Measurements from ENCODE around the gene CACNA1B. TPM values are rescaled to one million over a fixed set of nuclear protein-coding genes. Genes with fewer than 3 reads are reported as not detected.

CACNA1B gene
- total RNA-seq, 1 donor from 2014 or later, result not detected

DNA sequence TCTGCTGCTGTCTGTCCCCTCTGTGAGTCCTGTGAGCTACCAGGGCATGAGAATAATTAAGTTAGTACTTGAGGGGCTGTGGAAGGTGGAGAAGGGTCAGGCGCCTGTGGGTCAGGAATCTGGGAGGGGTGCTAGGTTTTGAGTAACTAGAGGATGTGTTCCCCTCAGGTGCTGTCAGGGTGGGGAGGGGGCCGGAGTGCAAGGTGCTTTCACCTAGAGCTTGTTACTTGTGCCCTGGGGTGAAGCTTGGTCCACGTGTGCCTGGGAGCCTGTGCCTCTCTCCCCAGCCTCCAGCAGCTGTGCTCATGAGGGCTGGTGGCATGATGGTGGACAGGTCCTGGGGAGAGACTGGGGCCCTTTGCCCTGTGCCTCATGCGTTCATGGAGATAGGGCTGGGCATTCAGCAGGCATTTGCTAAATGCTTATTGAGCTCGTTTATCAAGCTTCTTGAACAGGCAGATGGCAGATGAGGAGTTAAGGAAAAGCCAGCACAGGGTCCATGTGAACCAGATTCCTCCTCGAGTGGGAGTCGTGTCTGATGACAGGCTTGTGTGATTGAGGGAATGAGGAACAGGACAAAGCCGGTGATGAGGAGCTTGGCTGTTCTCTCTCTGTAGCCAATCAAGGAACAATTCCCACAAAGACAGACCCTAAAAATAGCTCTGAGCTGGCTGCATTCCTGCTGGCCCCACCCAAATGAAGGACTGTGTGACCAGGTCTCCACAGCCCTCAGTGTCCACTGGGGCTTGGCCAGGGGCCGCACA lies 40.9 kb downstream of the CACNA1B start:
- intact Hi-C loops (cut with micrococcal nuclease), result no loop called here

DNA sequence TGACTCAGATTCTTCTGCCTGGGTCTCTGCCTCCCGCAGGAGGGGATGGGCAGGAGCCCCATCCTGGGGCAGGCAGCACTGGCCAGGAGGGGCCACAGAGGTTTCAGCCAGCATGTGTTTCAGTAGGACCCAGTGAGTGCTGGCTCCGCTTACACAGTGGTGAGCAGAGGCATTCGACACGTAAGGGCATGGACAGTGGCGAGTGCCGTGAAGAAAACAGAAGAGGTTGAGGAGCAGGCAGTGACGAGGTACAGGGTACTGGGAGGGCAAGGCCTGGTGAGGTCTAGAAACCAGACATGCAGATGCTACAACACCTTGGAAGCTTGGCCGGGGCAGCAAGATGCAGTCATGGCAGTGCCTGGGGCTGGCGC lies 41.5 kb downstream of the CACNA1B start:
- intact Hi-C loops (cut with micrococcal nuclease), result no loop called here

DNA sequence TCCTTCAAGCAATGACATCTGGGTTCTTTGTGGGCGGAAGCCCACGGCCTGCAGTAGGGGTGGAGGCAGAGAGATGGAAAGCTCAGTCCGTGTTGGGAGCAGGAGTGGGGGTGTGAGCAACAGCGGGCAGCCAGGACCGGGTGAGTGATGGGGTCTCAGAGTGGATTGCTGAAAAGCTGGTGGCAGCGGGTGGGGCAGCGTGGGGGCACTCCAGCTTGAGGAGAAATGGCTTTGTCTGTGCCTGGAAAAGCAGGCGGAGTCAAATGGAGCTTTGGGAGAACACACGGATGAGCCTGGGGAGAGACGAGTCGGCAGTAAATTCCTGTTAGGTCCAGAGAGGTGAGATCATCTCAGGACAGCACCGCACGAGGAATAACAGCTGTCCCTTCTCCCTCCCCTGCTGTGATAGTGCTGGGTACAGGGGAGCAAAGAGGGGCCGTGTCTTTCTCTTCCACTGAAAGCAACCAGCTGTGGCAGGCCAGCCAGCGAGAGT lies 42.1 kb downstream of the CACNA1B start:
- intact Hi-C loops (cut with micrococcal nuclease), result no loop called here

DNA sequence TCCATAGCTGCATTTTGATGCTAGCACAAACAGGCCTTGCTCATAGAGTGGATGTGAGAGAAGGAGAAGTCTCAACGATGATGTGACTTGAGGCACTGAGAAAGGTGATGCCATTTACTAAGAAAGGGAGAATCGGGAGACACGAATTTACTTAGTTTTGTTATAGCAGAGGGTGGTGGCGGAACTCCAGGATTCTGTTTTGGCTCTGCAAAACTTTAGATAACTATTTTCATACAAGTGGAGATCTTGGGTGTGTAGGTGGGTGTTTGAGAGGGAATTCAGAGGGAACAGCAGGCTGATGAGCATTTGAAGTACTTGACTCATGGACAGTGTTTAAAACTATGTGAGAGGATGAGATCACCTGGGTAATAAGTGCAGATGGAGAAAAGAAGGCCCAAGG lies 43.2 kb downstream of the CACNA1B start:
- intact Hi-C loops (cut with micrococcal nuclease), result no loop called here

DNA sequence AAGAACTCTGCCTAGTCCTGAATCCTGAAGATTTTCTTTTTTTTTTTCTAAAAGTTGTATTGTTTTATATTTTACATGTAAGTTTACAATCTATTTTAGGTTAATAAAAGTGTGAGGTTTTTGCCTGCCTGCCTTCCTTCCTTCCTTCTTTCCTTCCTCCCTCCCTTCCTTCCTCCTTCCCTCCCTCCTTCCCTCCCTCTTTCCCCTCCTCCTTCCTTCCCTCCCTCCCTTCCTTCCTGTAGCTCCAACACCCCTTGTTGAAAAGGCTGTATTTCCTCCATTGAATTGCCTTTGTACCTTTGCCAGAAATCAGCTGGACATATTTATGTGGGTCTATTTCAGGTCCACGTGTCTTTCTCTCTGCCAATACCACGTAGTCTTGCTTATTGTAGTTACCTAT lies 46.6 kb downstream of the CACNA1B start:
- intact Hi-C loops (cut with micrococcal nuclease), result no loop called here

DNA sequence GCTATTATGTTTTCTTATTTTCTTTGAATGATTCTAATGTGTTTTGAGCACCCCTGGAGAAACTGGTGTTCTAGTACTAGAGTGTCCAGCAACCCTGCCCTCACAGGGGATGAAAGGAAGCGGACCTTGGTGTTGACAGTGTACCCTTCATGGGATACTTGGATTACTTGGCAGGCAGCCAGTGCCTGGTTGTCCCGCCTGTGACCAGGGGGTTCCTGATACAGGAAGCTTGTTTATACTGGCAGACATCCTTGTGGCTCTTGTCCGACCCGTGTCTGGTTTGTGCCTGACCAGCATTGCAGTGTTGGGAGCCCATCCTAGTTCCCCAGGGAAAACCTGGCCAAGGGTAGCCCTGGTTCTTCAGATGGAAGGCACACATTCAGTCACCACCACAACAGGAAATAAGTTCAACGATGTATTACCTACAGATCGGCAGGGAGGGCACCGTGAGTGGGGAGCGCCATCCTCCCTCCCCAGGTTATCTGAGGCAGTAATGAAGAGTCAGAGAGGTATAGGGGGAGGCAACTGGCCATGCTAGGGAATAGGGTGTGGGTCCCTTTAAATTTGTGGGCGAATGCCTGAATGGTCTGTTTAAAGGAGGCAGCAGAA lies 47.3 kb downstream of the CACNA1B start:
- intact Hi-C loops (cut with micrococcal nuclease), result no loop called here

DNA sequence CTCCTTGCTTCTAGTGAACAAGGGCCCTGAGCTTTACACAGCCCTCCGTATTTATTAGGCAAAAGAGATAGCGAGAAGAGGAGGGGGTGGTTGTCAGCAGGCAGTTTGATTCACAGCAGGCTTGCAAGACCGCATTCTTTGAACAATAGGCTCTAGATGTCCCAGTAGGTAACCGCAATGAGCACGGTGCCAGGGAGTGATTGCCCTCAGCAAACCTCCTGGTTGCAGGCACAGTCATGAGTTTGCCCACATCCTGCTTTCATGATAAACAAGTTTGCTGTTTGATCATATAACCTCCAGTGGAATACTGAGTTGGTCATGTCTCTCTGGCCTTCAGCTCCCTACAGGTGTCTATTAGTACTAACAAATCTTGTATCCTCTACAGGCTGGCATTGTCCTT lies 66.1 kb downstream of the CACNA1B start:
- intact Hi-C loops (cut with micrococcal nuclease), result no loop called here

DNA sequence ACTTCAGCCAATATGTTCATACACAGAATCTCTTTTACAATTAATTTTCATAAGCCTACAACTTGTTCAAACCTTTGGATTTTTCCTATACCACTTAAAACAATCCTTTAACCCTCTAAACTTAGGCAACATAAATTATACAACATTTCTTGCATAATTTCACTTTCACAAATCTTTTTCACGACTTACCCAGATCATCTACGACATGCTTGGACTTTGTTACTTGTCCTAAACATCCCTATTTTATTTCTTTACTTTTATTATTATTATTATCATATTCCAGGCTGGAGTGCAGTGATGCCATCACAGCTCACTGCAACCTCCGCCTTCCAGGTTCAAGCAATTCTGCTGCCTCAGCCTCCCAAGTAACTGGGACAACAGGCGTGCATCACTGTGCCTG lies 68.0 kb downstream of the CACNA1B start:
- intact Hi-C loops (cut with micrococcal nuclease), result no loop called here

DNA sequence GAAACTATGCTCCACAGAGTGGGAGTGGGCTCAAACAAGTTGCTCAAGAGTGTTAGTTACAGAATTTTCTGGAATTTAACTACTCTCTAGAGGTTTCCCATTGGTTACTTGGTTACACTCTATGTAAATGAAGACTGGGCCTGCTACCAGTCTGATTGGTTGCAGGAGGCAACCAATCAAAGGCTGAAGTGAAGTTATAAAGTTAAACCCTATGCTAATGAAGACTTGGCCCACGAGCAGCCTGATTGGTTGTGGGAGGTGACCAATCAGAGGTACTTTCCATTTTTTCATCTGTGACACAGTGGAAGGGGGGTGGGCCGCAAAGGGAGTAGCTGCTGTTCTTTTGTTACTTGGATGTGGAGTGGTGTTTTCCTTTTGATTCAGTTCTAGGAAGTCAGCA lies 69.4 kb downstream of the CACNA1B start:
- intact Hi-C loops (cut with micrococcal nuclease), result no loop called here

DNA sequence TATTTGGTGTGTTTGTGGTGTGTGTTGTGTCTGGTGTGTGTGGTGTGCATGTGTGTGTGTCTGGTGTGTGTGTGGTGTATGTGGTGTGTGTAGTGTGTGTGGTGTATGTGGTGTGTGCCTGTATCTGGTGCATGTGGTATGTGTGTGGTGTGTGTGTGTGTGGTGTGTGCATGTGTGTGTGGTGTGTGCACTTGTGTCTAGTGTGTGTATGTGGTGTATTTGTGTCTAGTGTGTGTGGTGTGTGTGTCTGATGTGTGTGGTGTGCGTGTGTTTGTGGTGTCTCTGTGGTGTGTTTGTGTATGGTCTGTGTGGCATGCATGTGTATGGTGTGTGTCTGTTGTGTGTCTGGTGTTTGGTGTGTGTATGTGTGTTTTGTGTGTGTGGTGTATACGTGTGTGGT lies 71.1 kb downstream of the CACNA1B start:
- intact Hi-C loops (cut with micrococcal nuclease), result no loop called here

DNA sequence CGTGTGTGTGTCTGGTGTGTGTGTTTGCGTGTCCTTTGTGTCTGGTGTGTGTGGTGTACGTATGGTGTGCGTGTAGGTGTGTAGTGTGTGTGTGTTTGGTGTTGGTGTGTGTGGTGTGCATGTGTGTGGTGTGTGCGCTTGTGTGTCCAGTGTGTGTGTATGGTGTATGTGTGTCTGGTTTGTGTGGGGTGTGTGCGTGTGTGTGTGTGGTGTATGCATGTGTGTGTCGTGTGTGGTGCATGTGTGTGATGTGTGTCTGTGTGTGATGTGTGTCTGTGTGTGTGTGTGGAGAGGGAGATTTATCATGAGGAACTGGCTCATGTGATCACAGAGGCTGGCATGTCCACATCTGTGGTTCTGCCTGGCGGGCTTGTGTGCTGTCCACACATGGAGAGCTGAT lies 71.7 kb downstream of the CACNA1B start:
- intact Hi-C loops (cut with micrococcal nuclease), result no loop called here

DNA sequence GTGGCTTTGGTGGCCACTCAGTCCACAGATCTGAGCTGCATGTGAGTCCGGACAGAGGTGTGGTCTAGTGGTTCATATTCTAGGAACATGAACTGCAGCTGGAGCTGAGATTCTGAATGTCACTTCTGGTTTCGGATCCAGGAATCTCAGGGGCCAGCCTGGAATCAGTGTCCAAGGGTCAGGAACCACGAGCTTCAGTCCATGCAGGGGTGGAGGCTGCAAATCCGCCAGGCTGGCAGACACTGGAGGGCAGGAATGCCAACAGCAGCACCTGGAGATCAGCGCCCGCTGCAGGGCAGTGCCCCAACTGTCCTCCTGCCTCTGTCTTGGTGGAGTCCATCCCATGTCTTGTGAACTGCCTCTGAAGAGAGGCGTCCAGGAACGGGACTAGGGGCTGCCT lies 73.5 kb downstream of the CACNA1B start:
- intact Hi-C loops (cut with micrococcal nuclease), result no loop called here

DNA sequence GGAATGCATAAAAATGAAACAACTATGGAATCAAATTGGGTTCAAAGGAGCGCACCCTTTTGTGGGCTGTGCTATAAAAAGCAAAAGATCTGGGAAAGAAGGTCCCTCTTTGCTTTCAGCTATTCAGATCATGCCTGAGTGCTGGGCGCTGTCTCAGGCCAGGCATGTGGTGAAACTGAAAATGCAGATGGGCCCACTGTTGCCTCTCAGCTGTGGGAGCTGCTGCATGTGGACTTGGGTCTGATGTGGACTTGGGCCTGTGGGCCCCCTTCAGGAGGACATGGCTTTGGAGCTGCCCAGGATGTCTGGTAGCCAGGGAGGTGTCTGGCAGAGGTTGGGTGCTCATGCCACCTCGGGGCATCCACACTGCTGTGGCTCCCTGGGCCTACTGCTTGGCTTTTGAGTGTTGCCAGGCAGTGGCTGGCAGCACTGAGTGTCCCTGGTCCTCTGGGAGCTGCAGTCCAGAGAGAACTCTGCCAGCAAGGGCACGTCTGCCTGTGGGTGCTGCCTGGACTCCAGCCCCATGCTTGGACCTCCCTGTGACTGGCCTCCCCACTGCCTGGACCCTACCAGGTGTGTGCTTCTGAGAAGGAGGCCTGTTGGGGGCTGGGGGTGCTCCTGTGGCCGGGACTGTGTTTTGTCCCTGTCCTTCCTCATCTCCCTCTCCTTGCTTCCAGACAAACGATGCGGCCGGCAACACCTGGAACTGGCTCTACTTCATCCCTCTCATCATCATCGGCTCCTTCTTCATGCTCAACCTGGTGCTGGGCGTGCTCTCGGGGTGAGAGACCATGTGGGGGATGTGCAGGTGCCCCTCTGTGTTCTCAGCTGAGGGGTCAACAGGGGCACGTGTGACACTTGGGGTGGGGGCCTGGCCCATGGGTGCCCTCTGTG lies 74.3 kb downstream of the CACNA1B start:
- intact Hi-C loops (cut with micrococcal nuclease), result no loop called here

DNA sequence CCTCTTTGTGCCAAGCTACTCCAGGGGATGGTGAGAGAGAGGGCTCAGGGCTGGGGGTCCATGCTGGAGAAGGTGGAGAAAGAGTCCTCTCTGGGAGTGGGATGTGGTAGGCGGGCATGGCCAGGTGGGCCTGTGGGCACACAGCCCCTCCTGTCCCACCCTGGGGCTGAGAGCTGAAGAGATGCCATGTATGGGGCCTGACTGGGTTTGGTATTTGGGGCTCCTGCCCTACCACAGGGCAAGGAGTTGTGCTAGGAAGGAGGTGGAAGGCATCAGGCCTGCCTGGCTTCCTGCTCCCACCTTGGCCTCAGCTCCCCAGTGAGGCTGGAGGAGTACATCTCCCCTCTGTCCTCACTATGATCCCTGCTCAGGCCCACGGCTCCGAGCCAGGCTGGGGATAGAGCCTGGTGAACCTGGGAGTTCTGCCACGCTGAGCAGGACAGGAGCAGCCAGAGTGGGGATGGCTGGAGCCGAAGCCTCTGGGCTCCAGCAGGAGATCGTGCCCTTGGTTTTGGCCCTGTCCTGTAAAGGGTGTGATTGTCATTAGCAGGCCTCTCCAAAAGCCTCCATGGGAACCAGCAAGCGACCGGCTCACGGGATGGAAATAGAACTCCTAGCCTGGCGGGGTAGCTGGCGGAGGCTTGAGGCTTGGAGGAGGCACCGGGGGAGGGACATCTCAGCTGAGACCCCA lies 75.5 kb downstream of the CACNA1B start:
- intact Hi-C loops (cut with micrococcal nuclease), result no loop called here

DNA sequence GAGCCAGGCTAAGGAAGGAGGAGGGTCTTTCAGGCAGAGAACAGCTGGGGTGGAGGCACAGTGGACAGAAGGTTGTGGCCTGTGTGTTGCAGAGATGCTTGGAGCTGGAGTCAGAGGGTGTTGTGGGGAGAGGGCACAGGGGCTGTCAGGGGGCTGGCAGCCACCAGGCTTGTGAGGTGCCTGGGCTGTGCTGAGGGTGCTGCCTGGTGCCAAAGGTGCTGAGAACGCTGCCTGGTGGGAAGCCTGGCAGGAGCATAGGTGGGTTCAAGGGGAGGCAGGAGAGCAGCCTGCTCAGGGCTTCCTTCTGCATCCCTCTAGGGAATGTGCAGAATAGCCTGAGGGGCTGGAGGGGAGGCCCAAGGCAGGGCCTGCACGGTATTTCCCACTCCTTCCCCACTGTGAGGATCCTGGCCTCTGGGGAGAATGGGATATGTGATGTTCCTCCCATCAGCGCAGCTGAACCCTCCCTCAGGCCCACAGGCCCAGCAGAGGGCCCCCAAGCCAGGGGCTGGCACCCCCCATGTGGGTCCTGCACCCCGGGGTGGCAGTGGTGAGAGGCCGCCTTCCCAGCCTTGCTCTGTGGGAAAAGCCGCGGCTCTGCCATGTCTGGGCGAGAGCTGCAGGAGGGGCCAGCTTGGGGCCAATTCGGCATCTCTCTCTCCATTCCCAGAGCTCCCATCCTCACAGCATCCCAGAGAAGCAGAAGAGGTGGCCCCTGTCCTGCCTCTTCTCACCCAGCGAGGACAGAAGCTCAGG lies 76.3 kb downstream of the CACNA1B start:
- intact Hi-C loops (cut with micrococcal nuclease), result no loop called here

DNA sequence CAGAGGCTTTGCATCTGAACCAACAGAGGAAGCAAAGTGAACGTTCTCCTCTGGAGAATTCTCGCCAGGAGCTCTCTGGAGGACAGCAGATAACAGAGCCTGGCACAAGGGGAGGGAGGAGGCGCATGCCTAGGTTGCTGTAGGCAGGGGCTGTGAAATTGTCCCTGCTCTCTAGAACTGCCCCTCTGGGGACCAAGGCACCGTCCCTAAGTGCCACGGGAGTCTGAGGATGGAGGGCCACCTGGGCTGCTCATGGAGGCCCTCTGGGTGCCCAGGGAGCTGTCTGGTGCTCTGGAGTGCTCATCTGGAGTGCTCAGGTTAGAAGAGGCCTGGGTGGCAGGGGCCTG lies 77.6 kb downstream of the CACNA1B start:
- intact Hi-C loops (cut with micrococcal nuclease), result no loop called here

DNA sequence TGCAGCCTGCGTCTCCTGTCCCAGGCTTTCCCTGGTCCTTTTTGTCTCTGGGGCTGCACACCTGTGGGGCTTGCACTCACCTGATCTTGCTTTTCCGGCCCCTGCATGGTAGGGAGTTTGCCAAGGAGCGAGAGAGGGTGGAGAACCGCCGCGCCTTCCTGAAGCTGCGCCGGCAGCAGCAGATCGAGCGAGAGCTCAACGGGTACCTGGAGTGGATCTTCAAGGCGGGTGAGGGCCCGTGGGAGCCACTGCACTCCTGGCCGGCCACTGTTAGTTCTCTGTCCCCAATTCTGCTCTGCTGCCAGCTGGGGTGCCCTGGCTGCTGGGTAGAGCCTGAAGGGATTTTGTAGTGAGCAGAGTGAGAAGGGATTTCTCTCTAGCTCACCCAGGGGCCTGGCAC lies 78.0 kb downstream of the CACNA1B start:
- intact Hi-C loops (cut with micrococcal nuclease), result no loop called here

DNA sequence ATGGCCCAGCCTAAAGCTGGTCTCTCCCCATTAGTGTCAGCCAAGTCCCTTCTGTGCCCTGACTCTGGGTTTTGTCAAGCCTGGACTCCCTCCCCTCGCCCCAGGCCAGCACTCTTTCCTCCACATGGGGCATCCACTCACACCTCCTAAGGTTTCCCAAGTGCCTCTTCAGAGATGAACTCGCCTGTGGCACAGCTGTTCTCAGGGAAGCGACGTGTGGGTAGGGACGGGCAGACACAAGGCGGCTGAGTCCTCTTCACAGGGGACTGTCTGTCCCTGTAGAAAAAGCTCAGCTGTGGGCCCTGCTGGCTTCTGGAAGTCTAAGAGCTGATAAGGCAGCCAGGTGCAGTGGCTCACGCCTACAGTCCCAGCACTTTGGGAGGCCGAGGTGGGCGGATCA lies 78.5 kb downstream of the CACNA1B start:
- intact Hi-C loops (cut with micrococcal nuclease), result no loop called here

DNA sequence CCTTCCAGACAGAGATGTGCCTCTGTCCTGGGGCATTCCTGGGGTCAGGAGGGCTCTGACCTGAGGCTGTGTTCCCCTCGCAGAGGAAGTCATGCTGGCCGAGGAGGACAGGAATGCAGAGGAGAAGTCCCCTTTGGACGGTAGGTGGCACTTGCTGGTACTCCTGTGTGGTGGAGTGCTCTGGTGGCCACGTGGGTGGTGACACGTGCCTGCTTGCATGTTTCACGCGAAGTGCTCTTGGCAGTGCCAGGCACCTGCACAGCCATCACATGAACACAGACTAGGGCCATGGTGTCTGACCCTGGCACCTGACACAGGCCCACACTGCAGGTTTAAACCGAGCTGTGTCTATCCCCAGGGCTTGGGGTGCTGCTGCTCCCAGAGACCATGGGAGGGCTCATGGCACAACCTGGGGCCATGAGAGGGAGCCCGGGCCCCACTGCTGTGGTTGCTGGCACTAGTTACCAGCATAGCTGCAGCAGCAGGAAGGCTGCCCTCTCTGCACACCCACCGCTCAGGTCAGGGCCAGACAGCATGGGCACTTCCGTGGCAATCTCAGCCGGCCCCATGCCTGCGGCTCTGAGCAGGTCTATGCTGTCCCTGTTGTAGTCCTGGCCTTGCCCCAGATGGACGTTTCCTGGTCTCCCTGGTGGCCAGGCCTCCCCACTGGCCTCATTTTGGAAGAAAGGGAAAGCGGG lies 79.3 kb downstream of the CACNA1B start:
- intact Hi-C loops (cut with micrococcal nuclease), result no loop called here

DNA sequence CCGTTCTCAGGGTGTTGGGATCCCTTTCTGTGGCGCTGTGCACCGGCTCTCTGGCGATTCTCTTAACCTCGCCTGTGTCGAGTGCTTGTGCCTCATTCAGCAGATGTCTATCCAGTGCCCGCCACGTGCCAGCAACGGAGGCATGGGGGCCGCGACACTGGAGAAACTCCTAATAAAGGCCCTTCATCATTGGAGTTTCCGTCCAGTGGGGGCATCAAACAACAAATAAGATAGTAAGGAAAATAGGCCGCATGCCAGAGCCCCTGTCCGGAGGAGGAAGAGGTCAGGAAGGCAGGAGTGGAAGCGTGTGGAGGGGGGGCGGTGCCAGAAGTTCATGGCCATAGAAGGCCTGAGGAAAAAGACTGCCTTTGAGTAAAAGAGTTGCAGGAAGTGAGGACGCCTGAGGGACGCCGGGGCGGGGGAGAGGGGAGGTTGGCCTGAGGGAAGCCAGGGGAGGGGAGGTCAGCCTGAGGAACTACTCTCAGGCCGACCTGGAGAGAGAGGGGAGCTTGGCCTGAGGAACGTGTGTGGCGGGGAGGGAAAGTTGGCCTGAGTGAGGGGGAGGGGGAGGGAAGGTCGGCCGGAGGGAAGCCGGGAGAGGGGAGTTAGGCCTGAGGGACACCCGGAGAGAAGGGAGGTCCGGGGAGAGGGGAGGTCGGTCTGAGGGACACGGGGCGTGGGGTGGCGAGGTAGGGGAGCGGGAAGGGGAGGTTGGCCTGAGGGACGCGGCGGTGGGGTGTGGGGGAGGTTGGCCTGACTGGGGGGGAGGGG lies 82.2 kb downstream of the CACNA1B start:
- intact Hi-C loops (cut with micrococcal nuclease), result no loop called here

All from T-helper 2 cell treated with Interferon-gamma antibody and Interleukin-4, amounts not matched to agents 100 ng/mL and 5 ng/mL, for 36 hours (primary cell).